K562 (cell line): ENCODE measurements around the gene RDH5. TPM values are rescaled to one million over a fixed set of nuclear protein-coding genes. Genes with fewer than 3 reads are reported as not detected.

Experiments used
- ATF7 ChIP-seq: fragments of 450-650 bp; IDR thresholded peaks from 2 replicates; pipeline ENCODE4 v1.7.1; 2014; ENCODE audit warnings: mild to moderate bottlenecking, moderate library complexity
- CBX1 ChIP-seq: sonication (generic); IDR thresholded peaks from 2 replicates; pipeline ENCODE4 v1.6.1; 2016; ENCODE audit warnings: antibody characterized with exemption, low read depth, mild to moderate bottlenecking
- CBX5 ChIP-seq: IDR thresholded peaks from 2 replicates; pipeline ENCODE4 v1.6.1; 2014; ENCODE audit warnings: low read depth, borderline replicate concordance
- CTBP1 ChIP-seq: fragments of 450-650 bp; IDR thresholded peaks from 2 replicates; pipeline ENCODE4 v1.6.1; 2016; ENCODE audit warnings: borderline replicate concordance
- CTCF ChIP-seq, 3 experiments: IDR thresholded peaks in 2 of 3; conservative IDR thresholded peaks in 1 of 3; 2 replicates each; pipeline ENCODE4 v1.5.1; 2011 to 2012; ENCODE audit warnings: low read length in 3 of 3, mild to moderate bottlenecking in 3 of 3, control low read depth in 2 of 3, improper control_type of control experiment in 1 of 3, inconsistent platforms in 1 of 3, low read depth in 1 of 3, mixed read lengths in 1 of 3, moderate library complexity in 1 of 3; ENCODE audit not compliant: insufficient read depth in 2 of 3
- DIDO1 ChIP-seq: fragments of 450-650 bp; IDR thresholded peaks from 2 replicates; pipeline ENCODE4 v1.6.1; 2016; ENCODE audit warnings: low read depth, missing biosample characterization, missing genetic modification characterization
- EGR1 ChIP-seq: fragments of 450-650 bp; conservative IDR thresholded peaks from 2 replicates; pipeline ENCODE4 v1.6.1; 2017; ENCODE audit warnings: mild to moderate bottlenecking
- EHMT2 ChIP-seq: fragments of 450-650 bp; IDR thresholded peaks from 2 replicates; pipeline ENCODE4 v1.6.1; 2018; ENCODE audit warnings: antibody characterized with exemption
- FOXA1 ChIP-seq: fragments of 450-650 bp; IDR thresholded peaks from 2 replicates; pipeline ENCODE4 v1.6.1; 2016; ENCODE audit warnings: mild to moderate bottlenecking, borderline replicate concordance
- FOXK2 ChIP-seq, 2 experiments: fragments of 450-650 bp; IDR thresholded peaks in 1 of 2; conservative IDR thresholded peaks in 1 of 2; 2 replicates each; pipeline ENCODE4 v1.6.1; 2016; ENCODE audit warnings: low read depth in 2 of 2, mild to moderate bottlenecking in 1 of 2
- MYNN ChIP-seq, 2 experiments: sonication (generic); formaldehyde crosslinking in 1 of 2; IDR thresholded peaks; 2 replicates each; pipeline versions ENCODE4 v1.5.0 to v1.6.1; 2016 to 2020; ENCODE audit warnings: antibody characterized with exemption in 1 of 2, missing genetic modification reagents in 1 of 2
- NRF1 ChIP-seq, 2 experiments: fragments of 450-650 bp; IDR thresholded peaks in 1 of 2; conservative IDR thresholded peaks in 1 of 2; 2 replicates each; pipeline ENCODE4 v1.6.1; 2014; ENCODE audit warnings: mild to moderate bottlenecking in 2 of 2
- PCBP2 ChIP-seq: fragments of 200-400 bp; formaldehyde crosslinking; IDR thresholded peaks from 2 replicates; pipeline ENCODE4 v1.6.1; 2018; ENCODE audit warnings: low read length, low read depth, mild to moderate bottlenecking, moderate library complexity; ENCODE audit not compliant: poor library complexity, severe bottlenecking
- SREBF1 ChIP-seq: fragments of 150-350 bp; IDR thresholded peaks from 2 replicates; pipeline ENCODE4 v1.6.1; 2014; ENCODE audit warnings: antibody characterized with exemption, low read depth, low read length, borderline replicate concordance
- SRSF7 ChIP-seq: fragments of 200-400 bp; formaldehyde crosslinking; optimal IDR thresholded peaks from 2 replicates; pipeline ENCODE3; 2017; ENCODE audit warnings: mild to moderate bottlenecking, low read depth, low read length
- TEAD1 ChIP-seq, 2 experiments: fragments of 450-650 bp in 1 of 2; sonication (generic) in 1 of 2; formaldehyde crosslinking; IDR thresholded peaks; 2 replicates each; pipeline versions ENCODE4 v1.4.0 to v1.8.0; 2020 to 2022; ENCODE audit warnings: mild to moderate bottlenecking in 2 of 2, missing genetic modification reagents in 1 of 2
- VEZF1 ChIP-seq: fragments of 200-800 bp; sonication (Bioruptor generic); IDR thresholded peaks from 2 replicates; pipeline ENCODE4 v1.6.1; 2017; ENCODE audit warnings: missing genetic modification characterization, missing compliant biosample characterization
- ZBTB1 ChIP-seq: sonication (generic); formaldehyde crosslinking; IDR thresholded peaks from 2 replicates; pipeline ENCODE4 v1.8.1; 2023; ENCODE audit warnings: missing genetic modification reagents, low read depth, mild to moderate bottlenecking, borderline replicate concordance
- polyA plus RNA-seq, 8 experiments: library from polyadenylated mRNA; depleted of rRNA in 4 of 8; stranded (reverse) in 5 of 8; unstranded in 3 of 8; fragments of >200 nt; fragmentation: Nextera tagmentation in 2 of 8; fragmentation: Illumina TruSeq in 1 of 8; extraction: Ambion mirVana in 2 of 8; extraction: Trizol in 1 of 8; gene quantifications; 2 replicates each; pipeline versions ENCODE4 v1.2.1 to v1.2.3, GENCODE V29; 2011 to 2014; ENCODE audit warnings: inconsistent platforms in 1 of 8, missing spikeins in 1 of 8
- total RNA-seq, 7 experiments: library from RNA; depleted of rRNA in 6 of 7; stranded (reverse); fragments of >200 nt in 6 of 7; fragmentation: Illumina TruSeq in 2 of 7; extraction: Trizol in 2 of 7; gene quantifications; 2 replicates each; pipeline versions ENCODE4 v1.2.1 to v1.2.3, GENCODE V29; 2011 to 2021; ENCODE audit warnings: low replicate concordance in 1 of 7
- TF ChIP-seq, protein P1 (sequence below): fragments of 450-650 bp; IDR thresholded peaks from 2 replicates; pipeline ENCODE4 v1.6.1; 2018; ENCODE audit not compliant: partially characterized antibody

RDH5 gene
- total and polyA plus RNA-seq, 9 of the 15 experiments (the other 6 are each of a cell fraction or from before 2014, with no cell fraction given), result 0.28 to 2.0 (median 1.1) TPM; not detected in 1

DNA sequence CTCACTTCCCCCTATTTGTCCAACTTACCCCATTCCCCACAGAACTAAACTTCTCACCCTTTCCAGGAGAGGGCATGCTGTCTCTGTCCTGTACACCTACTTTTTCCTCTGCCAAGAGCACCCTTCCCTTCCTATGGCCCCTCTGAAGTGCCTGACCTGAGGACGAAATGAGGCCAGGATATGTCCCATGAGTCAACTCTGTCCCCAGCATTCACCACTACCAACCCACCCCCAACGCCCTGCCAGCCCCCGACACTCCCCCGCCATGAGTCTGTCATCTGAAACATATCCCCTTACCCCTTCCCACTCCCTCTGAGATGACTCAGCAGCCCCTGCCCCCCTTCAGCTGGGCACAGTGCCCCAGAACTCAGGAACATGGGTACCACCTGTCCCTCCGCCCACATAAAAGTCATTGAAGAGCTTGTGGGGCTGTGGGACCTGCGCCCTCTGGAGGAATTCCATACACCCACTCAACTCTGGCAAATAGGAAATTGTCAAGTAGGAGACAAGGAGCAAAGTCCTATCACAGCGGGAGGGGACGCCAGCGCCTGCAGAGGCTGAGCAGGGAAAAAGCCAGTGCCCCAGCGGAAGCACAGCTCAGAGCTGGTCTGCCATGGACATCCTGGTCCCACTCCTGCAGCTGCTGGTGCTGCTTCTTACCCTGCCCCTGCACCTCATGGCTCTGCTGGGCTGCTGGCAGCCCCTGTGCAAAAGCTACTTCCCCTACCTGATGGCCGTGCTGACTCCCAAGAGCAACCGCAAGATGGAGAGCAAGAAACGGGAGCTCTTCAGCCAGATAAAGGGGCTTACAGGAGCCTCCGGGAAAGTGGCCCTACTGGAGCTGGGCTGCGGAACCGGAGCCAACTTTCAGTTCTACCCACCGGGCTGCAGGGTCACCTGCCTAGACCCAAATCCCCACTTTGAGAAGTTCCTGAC, 38.8 kb upstream of the RDH5 start (continued):
- TF ChIP-seq NRF1 (conservative IDR thresholded peaks at IDR 0.05 in 1 of 2, IDR thresholded peaks at IDR 0.05 in 1 of 2) (peak; percentile 29 to 44; a peak in 2 of 4 replicates), EHMT2 (0 out of 2 replicates have a peak, but pooled peaks have one; percentile 47), TEAD1 (CRISPR knock-in tag; IDR thresholded peaks at IDR 0.05) (peak; percentile 48 to 79; a peak in 2 of 4 replicates), FOXA1 (no peak), ATF7 (peak; percentile 80), DIDO1 (tag) (peak; percentile 56; the same call in 1 of the 2 replicates), EGR1 (peak; percentile 91), CTCF (IDR thresholded peaks at IDR 0.05 in 2 of 3, conservative IDR thresholded peaks at IDR 0.05 in 1 of 3; ENCODE audit: insufficient read depth in 2 of 3, low read depth in 1 of 3, low read length in 3 of 3) (peak; percentile 55 to 80 (median 64)), FOXK2 (conservative IDR thresholded peaks at IDR 0.05 in 1 of 2, IDR thresholded peaks at IDR 0.05 in 1 of 2; ENCODE audit: low read depth in 2 of 2) (peak in 1 of 2 experiments; percentile 62; a peak in 1 of 4 replicates), SREBF1 (0 out of 2 replicates have a peak, but pooled peaks have one; percentile 15), SRSF7 (no peak), PCBP2 (no peak), CBX5 (no peak), ZBTB1 (CRISPR knock-in tag) (no peak), VEZF1 (CRISPR knock-in tag) (peak; percentile 40), CBX1 (0 out of 2 replicates have a peak, but pooled peaks have one; percentile 35), MYNN (IDR thresholded peaks at IDR 0.05) (peak; percentile 59; the same call in 1 of the 2 replicates), MYNN (CRISPR knock-in tag; IDR thresholded peaks at IDR 0.05) (no peak), CTBP1 (peak; percentile 72; the same call in 1 of the 2 replicates)
- TF ChIP-seq, protein P1, sequence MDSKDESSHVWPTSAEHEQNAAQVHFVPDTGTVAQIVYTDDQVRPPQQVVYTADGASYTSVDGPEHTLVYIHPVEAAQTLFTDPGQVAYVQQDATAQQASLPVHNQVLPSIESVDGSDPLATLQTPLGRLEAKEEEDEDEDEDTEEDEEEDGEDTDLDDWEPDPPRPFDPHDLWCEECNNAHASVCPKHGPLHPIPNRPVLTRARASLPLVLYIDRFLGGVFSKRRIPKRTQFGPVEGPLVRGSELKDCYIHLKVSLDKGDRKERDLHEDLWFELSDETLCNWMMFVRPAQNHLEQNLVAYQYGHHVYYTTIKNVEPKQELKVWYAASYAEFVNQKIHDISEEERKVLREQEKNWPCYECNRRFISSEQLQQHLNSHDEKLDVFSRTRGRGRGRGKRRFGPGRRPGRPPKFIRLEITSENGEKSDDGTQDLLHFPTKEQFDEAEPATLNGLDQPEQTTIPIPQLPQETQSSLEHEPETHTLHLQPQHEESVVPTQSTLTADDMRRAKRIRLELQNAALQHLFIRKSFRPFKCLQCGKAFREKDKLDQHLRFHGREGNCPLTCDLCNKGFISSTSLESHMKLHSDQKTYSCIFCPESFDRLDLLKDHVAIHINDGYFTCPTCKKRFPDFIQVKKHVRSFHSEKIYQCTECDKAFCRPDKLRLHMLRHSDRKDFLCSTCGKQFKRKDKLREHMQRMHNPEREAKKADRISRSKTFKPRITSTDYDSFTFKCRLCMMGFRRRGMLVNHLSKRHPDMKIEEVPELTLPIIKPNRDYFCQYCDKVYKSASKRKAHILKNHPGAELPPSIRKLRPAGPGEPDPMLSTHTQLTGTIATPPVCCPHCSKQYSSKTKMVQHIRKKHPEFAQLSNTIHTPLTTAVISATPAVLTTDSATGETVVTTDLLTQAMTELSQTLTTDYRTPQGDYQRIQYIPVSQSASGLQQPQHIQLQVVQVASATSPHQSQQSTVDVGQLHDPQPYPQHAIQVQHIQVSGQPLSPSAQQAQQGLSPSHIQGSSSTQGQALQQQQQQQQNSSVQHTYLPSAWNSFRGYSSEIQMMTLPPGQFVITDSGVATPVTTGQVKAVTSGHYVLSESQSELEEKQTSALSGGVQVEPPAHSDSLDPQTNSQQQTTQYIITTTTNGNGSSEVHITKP, result peak; percentile 97
